ENCODE data around the gene FOXO6.

GRCh38 chr1:41409825-41410224 lies 48.6 kb downstream of the FOXO6 start:
- TF ChIP-seq CTCF (IDR thresholded peaks at IDR 0.05; ENCODE audit: low read depth, low read length) = no peak
- TF ChIP-seq EZH2phosphoT487 (IDR thresholded peaks at IDR 0.05; ENCODE audit: low read depth) = no peak
